ENCODE measurements around the gene GFPT2. TPM values are rescaled to one million over a fixed set of nuclear protein-coding genes. Genes with fewer than 3 reads are reported as not detected.
A peak's percentile ranks its signal among the peaks of the same experiment; 100 is the strongest.

Gene GFPT2
- total and polyA plus RNA-seq, 11 donors = 3.7 to 33.9 (median 8.5) TPM

DNA sequence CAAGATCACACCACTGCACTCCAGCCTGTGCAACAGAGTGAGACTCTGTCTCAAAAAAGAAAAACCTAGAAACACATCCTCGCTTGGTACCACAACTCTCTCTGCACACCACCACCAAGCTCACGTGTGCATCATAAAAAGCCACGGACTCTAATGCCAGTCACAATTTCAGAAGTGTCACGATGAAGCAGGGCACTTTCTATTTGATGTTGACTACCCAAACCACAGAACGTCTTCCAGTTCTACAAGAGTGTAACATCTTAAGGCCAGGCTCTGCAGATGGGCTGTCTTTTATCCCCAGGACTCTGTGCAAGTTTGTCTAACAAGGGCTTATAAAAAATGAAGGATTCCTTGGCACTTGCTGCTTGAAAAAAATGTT lies 22.9 kb downstream of the GFPT2 start:
- WGBS, 4 donors = 82 to 87% (median 86%) methylated on average over 5 of the region's 5 CpGs
- H3K27me3 ChIP-seq = peaks cover 0 to 8% (median 0%) of the 10 kb centered on the region in 9 donors
- H3K27ac ChIP-seq = peak overlapping the region in 7 of 12 donors; percentile 9 to 73 (median 56)
- peaks cover 0 to 8% (median 0%) of the 10 kb centered on the region in 12 donors for H3K4me1 ChIP-seq
- H3K36me3 ChIP-seq = peaks cover 0 to 7% (median 0%) of the 10 kb centered on the region in 9 donors
- TF ChIP-seq, protein P1, sequence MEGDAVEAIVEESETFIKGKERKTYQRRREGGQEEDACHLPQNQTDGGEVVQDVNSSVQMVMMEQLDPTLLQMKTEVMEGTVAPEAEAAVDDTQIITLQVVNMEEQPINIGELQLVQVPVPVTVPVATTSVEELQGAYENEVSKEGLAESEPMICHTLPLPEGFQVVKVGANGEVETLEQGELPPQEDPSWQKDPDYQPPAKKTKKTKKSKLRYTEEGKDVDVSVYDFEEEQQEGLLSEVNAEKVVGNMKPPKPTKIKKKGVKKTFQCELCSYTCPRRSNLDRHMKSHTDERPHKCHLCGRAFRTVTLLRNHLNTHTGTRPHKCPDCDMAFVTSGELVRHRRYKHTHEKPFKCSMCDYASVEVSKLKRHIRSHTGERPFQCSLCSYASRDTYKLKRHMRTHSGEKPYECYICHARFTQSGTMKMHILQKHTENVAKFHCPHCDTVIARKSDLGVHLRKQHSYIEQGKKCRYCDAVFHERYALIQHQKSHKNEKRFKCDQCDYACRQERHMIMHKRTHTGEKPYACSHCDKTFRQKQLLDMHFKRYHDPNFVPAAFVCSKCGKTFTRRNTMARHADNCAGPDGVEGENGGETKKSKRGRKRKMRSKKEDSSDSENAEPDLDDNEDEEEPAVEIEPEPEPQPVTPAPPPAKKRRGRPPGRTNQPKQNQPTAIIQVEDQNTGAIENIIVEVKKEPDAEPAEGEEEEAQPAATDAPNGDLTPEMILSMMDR (IDR thresholded peaks at IDR 0.05) = no peak
- TF ChIP-seq POLR2A (IDR thresholded peaks at IDR 0.05) = no peak
- intact Hi-C loops (cut with DNase I) = loop anchor here in 1 of 10 donors (5.0 kb wide), 1 partner anchor 203 kb away; no protein-coding TSS in a partner anchor
- DNase-seq (peak in 1 of 5 donors; percentile 7), ATAC-seq (no peak)
- no peak overlapping the region for H3K4me3 ChIP-seq
- H3K9me3 ChIP-seq = no peaks in the 10 kb centered on the region

DNA sequence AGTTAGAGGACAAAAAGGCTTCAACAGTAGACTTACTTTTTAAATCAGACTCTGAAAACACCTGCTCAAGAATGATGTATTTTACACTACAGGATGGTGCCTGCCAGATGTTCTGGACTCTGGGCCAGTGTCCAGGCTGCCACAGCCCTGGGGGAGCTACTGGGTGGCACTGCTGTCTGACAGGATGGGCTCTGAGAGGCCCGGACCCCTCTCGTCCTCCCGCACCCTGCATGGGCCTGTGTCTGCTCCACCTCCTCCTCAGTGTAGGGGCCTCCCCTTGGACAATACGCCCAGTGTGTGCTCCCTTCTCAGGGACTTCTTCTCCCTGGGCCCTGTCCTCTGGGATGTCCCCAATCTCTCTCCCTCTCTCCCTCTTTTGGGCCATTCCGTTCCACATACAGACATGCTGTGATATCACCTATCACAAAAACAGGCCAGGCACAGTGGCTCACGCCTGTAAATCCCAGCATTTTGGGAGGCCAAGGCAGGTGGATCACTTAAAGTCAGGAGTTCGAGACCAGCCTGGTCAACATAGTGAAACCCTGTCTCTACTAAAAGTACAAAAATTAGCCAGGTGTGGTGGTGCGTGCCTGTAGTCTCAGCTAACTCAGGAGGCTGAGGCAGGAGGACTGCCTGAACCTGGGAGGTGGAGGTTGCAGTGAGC lies 23.4 kb downstream of the GFPT2 start:
- no peaks in the 10 kb centered on the region for H3K9me3 ChIP-seq
- H3K27me3 ChIP-seq = peaks cover 0 to 8% (median 0%) of the 10 kb centered on the region in 9 donors
- peaks cover 0 to 5% (median 0%) of the 10 kb centered on the region in 9 donors for H3K36me3 ChIP-seq
- H3K27ac ChIP-seq = peak overlapping the region in 6 of 12 donors; percentile 46 to 73 (median 57)
- 88 to 96% (median 91%) methylated on average over 8 of the region's 8 CpGs for WGBS, 4 donors
- intact Hi-C loops (cut with DNase I) = loop anchor here in 6 of 10 donors (5.0 to 10.0 kb wide), 3 partner anchors 37 to 205 kb away; partner anchors contain the start of gene MAPK9 (in 4 of the 6)
- H3K4me1 ChIP-seq = peaks cover 0 to 8% (median 0%) of the 10 kb centered on the region in 12 donors
- ATAC-seq = no peak
- TF ChIP-seq, protein P1 (IDR thresholded peaks at IDR 0.05) = no peak
- TF ChIP-seq POLR2A (IDR thresholded peaks at IDR 0.05) = no peak
- no peak overlapping the region for H3K4me3 ChIP-seq
- DNase-seq = peak in 1 of 5 donors; percentile 26

DNA sequence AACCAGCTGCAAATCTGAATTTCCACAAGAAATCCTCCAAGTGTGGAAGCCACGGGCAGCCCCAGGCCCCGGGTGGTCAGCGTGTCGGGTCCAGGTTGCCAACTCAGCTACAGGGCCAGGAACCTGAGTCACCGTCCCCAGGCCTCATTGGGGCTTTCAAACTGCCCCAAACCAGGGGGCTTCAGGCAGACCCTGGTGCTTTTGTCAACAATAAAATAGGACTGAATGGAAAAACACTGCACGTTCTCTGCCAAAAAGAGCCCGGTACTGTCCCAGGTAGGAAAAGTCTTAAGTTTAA lies 24.0 kb downstream of the GFPT2 start:
- Histone ChIP-seq H3K9me3 (no peaks in the 10 kb centered on the region), H3K4me1 (peaks cover 0 to 8% (median 0%) of the 10 kb centered on the region in 12 donors), H3K27me3 (peaks cover 0 to 8% (median 0%) of the 10 kb centered on the region in 9 donors), H3K27ac (peak overlapping the region in 1 of 12 donors; percentile 46), H3K4me3 (no peak overlapping the region), H3K36me3 (peaks cover 0 to 9% (median 0%) of the 10 kb centered on the region in 9 donors)
- WGBS, 4 donors = 93 to 97% (median 95%) methylated on average over 7 of the region's 7 CpGs
- DNase-seq (peak in 1 of 5 donors; percentile 13), ATAC-seq (no peak)
- intact Hi-C loops (cut with DNase I) = loop anchor here in 6 of 10 donors (5.0 to 10.0 kb wide), 3 partner anchors 37 to 204 kb away; partner anchors contain the start of gene MAPK9 (in 4 of the 6)
- TF ChIP-seq POLR2A (IDR thresholded peaks at IDR 0.05) = no peak
- TF ChIP-seq, protein P1 (IDR thresholded peaks at IDR 0.05) = no peak
